GM21717 (cell line): Measurements from ENCODE around the gene C11orf16.
"Not testable (repeated sequence)": the region's sequence is repeated elsewhere in the genome, so short reads cannot be mapped to it uniquely, and the experiment has no call there.

Source experiments
- ATAC-seq: cut with Tn5 transposase; IDR thresholded peaks from one replicate; pipeline ENCODE4 v1.9.1; 2021; ENCODE audit warnings: mild to moderate bottlenecking, moderate library complexity; ENCODE audit not compliant: unreplicated experiment

The C11orf16 gene

GRCh38 chr11:8905528-8906165 lies 27.1 kb downstream of the C11orf16 start:
- no peak for ATAC-seq

- no peak for ATAC-seq
Measured at GRCh38 chr11:8899119-8899753, 33.5 kb downstream of the C11orf16 start.

DNA sequence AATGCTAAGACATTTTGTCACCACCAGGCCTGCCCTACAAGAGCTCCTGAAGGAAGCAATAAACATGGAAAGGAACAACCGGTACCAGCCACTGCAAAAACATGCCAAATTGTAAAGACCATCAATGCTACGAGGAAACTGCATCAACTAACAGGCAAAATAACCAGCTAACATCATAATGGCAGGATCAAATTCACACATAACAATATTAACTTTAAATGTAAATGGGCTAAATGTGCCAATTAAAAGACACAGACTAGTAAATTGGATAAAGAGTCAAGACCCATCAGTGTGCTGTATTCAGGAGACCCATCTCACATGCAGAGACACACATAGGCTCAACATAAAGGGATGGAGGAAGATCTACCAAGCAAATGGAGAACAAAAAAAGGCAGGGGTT lies 41.6 kb downstream of the C11orf16 start:
- not testable (repeated sequence) for ATAC-seq

- ATAC-seq = no peak
Measured at GRCh38 chr11:8886322-8886721, 46.4 kb downstream of the C11orf16 start.

DNA sequence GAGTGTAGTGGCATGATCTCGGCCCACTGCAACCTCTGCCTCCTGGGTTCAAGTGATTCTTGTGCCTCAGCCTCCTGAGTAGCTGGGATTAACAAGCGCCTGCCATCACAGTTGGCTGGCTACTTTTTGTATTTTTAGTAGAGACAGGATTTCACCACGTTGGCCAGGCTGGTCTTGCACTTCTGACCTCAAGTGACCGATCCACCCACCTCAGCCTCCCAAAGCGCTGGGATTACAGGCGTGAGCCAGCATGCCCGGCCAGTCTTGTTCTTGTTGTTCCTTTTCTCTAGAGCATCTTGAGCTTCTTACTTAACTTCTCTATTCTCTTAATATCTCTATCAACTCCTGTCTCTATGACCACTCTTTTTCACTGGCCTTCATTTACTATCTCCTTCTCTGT lies 51.2 kb downstream of the C11orf16 start:
- ATAC-seq = not testable (repeated sequence)

DNA sequence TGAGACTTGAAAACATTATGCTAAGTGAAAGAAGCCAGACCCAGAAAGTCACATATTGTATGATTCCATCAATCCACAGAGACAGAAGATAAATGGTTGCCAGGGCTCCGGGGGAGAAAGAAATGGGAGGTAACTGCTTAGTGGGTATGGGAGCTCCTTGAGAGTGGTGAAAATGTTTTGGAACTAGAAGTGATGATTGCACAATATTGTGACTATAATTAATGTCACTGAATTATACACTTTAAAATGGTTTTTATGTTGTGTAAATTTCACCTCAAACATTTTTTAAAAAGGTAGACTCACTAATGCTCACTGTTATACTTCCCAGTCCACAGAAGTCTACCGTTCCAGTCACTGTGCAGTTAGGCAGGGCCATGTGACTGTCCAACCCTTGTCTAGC lies 54.0 kb downstream of the C11orf16 start:
- ATAC-seq = no peak

GRCh38 chr11:8873741-8874405 lies 58.9 kb downstream of the C11orf16 start:
- ATAC-seq = no peak

DNA sequence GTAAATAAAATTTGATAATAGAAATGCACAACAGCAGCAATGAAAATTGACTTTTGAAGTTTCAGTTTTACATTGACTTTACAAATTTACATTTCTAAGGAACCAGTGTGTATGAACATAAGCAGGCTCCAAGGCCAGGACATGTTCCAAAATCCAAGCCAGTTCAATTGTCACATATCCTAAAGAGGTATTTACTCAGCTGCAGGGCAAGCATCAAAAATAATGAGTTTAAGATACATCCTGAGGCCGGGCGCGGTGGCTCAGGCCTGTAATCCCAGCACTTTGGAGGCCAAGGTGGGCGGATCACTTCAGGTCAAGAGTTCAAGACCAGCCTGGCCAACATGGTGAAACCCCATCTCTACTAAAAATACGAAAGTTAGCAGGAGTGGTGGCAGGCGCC lies 60.8 kb downstream of the C11orf16 start:
- no peak for ATAC-seq

DNA sequence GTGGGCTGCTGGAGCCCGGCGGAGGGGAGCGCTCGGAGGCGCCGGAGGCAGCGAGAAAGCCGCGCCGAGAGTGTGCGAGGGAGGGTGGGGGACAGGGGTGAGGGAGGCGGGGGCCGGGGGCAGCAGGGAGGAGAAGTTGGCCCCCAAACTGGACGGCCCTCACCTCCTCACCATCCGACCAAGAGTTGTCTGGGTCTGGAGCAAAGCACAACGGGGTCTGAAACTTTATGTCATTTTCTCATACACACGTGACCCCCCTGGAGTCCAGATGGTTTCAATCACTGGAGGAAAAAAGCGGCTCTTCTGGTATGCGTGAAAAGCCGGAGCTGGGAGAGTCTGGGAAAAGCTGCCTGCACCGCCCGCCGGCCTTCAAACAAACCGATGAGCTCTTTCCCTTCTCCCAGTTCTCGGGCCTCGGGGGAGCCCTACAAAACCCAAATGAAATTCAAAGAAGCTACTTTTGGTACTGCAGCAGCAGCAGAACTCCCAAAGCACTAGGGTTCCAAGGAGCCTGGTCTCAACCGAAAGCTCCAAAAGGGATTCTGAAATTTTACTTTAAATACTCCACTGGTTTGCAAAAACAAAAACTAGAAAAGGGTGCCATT lies 61.5 kb downstream of the C11orf16 start:
- no peak for ATAC-seq

DNA sequence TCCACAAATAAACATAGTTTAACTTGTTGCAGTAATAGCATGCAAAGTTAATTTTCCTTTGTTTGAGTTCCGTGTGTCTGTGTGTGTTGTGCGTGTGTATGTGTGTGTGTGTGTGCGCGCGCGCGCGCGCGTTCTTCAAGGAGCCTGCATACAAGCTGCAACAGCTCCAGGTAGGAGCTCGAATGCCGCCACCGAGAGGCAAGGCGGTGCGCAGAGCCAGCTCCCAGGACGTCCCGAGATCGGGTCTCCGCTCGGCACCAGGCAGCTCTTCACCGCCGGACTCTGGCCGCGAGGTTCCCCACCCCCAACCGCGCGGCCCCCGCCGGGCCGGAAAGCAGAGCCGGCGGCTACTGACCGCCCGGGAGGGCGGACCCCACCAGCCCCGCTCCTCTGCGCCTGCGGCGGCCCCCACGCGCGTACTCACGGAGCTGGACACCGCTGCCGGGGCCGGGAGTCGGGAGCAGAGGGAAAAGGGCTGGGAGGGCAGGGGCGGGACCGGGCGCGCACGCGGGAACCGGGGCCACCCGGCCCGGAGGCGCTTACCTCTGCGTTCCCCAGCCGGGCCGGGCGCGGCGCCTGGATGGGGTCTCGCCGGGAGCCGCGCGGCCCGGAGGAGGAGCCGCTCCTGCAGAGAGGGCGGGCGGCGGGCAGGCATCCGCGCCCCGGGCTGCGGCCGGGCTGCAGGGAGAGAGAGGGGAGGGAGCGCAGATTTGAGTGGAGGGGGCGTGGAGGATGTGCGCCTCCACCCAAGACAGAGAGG lies 62.2 kb downstream of the C11orf16 start:
- ATAC-seq = no peak
